Bronchial epithelial cell (primary cell): ENCODE results near the gene TMCC1. TPM values are rescaled to one million over a fixed set of nuclear protein-coding genes. Genes with fewer than 3 reads are reported as not detected.

Experiments
- DNase-seq: peaks from one replicate; pipeline ENCODE4 v3.0.0-alpha.2; 2010; ENCODE audit warnings: low read depth
- FAIRE-seq: peaks from 2 replicates; lab custom pipeline; 2011; peaks lifted over from hg19 to GRCh38; lab: Jason Lieb, UNC
- H3K27me3 ChIP-seq: 2 replicates; pipeline ENCODE4 v1.5.1; 2011; ENCODE audit warnings: low read length; ENCODE audit not compliant: control insufficient read depth, insufficient read depth
- H3K36me3 ChIP-seq: 2 replicates; pipeline ENCODE4 v1.5.1; 2011; ENCODE audit warnings: low read length; ENCODE audit not compliant: control insufficient read depth, insufficient read depth
- H3K4me3 ChIP-seq: 2 replicates; pipeline ENCODE4 v1.5.1; 2011; ENCODE audit warnings: mild to moderate bottlenecking, low read depth, low read length, control low read depth
- CTCF ChIP-seq: IDR thresholded peaks from 2 replicates; pipeline ENCODE4 v1.5.1; 2011; ENCODE audit warnings: mild to moderate bottlenecking, moderate library complexity, low read length, control low read depth, inconsistent platforms; ENCODE audit not compliant: insufficient read depth, severe bottlenecking
- total RNA-seq: library from RNA; depleted of rRNA; stranded (reverse); fragments of >200 nt; gene quantifications from 2 replicates; pipeline ENCODE4 v1.2.1, GENCODE V29; 2014

Gene TMCC1
- total RNA-seq, 1 donor from 2014 or later = 18.2 TPM

DNA sequence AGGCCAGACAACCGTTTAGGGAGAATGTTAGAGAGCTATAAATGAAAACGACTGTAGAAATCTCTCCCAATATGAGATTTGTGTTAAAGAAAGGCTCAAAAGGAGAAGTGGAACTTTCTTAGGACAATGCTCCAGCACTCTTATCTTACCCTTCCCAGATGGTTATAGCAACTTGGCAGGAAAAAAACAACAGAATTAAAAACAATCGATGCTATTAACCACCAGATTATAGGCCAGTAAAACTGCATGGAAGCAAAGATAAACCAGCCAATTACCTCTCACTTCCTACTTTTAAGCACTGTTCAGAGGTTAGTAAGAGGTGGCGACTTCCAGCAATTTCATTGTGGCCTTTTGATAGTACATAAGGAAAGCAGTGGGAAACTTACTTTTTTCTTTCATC, 72.9 kb downstream of the TMCC1 start:
- H3K4me3 ChIP-seq = no peak overlapping the region
- FAIRE-seq (no peak), DNase-seq (no peak)
- no peaks in the 10 kb centered on the region for H3K36me3 ChIP-seq
- no peak for TF ChIP-seq CTCF
- no peaks in the 10 kb centered on the region for H3K27me3 ChIP-seq

- FAIRE-seq (no peak), DNase-seq (no peak)
- no peaks in the 10 kb centered on the region for H3K36me3 ChIP-seq
- H3K4me3 ChIP-seq = no peak overlapping the region
- no peak for TF ChIP-seq CTCF
- no peaks in the 10 kb centered on the region for H3K27me3 ChIP-seq
Measured at GRCh38 chr3:129812589-129812988, 80.9 kb downstream of the TMCC1 start.

DNA sequence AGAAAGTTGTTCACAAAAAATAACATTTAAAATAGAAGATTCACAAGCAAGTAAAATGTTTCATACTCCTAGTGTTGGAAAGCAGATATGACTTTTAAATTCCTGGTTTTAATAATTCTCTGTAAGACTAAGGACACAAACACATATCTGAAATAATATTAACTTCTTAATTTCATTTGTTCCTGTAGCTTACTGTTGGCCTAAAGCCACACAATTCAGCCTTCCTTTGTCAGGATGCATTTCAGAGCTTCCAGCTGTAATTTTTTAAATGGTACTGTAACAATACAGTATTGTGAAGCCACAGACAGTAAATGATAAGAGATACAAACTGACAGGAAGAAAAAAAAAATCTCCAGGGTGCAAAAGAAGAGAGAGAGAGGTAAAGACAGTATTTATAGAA, 84.2 kb downstream of the TMCC1 start:
- FAIRE-seq = no peak

DNA sequence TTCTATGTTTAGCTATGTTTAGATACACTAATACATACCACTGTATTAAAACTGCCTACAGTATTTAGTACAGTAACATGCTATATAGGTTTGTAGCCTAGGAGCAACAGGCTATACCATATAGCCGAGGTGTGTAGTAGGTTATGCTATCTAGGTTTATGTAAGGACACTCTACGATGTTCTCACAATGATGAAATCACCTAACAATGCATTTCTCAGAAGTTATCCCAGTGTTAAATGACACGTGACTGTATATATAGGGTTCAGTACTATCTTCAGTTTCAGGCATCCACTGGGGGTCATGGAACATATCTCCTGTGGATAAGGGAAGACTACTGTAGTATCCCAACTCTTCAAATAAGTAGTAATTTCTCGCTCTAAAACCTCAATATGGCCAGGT, 97.4 kb downstream of the TMCC1 start:
- FAIRE-seq = no peak
- TF ChIP-seq CTCF = no peak
- peak; percentile 22 for DNase-seq
- H3K36me3 ChIP-seq = no peaks in the 10 kb centered on the region
- no peaks in the 10 kb centered on the region for H3K27me3 ChIP-seq
- H3K4me3 ChIP-seq = no peak overlapping the region

More for the DNA sequence above, 84.2 kb downstream of the TMCC1 start:
- Histone ChIP-seq H3K36me3 (no peaks in the 10 kb centered on the region), H3K4me3 (no peak overlapping the region), H3K27me3 (no peaks in the 10 kb centered on the region)
- no peak for DNase-seq
- TF ChIP-seq CTCF = no peak

DNA sequence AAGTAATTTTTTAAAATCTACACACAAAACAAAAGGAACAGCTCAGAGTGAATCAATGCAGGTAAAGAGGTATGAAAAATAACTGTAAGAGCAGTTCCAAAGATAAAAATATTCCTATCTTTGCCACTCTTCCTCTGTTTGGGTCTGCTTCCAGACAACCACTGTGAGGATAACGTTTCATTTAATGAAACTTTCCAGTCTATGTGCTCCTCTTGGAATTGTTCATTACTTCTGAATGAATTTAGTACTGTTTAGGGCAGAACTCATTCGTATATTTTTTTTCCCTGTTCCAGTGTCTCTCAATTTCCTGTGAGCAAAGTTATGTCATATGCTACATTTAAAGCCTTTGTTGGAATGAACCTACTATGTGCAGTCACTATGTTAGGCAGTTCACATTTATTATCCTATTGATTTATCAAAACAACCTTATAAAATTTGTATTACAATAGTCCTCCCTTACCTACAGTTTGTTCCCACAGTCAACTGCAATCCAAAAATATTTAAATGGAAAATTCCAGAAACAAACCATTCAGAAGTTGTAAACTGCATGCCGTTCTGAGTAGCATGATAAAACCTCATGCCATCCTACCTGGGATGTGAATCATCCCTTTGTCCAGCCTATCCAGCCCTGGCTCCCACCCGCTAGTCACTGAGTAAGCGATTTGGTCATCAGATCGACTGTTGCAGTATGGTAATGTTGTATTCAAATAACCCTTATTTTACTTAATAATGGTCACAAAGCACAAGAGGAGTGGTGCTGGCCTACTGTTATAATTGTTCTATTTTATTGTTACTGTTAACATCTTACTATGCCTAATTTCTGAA, 98.1 kb downstream of the TMCC1 start:
- Histone ChIP-seq H3K27me3 (no peaks in the 10 kb centered on the region), H3K4me3 (no peak overlapping the region), H3K36me3 (no peaks in the 10 kb centered on the region)
- DNase-seq (peak; percentile 93), FAIRE-seq (peak; percentile 76)
- no peak for TF ChIP-seq CTCF
